Astrocyte of the spinal cord (primary cell): ENCODE data around the gene ACOT9.
"Not testable (repeated sequence)": the region's sequence is repeated elsewhere in the genome, so short reads cannot be mapped to it uniquely, and the experiment has no call there.

Experiments
- DNase-seq: peaks from one replicate; pipeline ENCODE4 v3.0.0; 2011; ENCODE audit warnings: low read depth, low spot score
- H3K4me3 ChIP-seq: 2 replicates; pipeline ENCODE4 v1.5.1; 2011; ENCODE audit warnings: low read depth, mild to moderate bottlenecking, low read length, moderate library complexity
- in situ Hi-C: cut with HindIII; loops from 2 replicates; pipeline ENCODE4 v1.10.0; 2017; ENCODE audit warnings: low sequenced_read_pairs
- TF ChIP-seq, protein P1 (sequence below): IDR thresholded peaks from 2 replicates; pipeline ENCODE4 v1.5.1; 2012; ENCODE audit warnings: low read depth, mild to moderate bottlenecking, low read length, inconsistent platforms

Gene ACOT9

DNA sequence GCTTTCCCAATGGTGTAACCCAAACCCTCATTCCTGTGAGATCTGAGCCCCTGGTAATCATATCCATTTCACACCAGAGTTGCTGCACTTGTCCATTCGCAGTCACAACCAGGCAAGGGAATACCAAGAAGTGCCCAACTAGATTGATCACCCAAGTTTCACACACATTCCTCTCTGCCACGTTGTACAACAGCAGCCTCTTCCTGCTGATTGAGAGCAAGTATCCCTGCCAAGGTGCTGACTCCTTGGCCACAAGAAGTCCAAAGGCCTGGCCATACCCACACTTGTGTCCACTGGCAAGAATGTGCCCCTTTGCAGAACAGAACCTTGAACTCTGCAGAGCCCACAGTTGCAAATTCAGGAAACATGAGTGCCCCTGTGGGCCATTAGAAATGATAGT lies 6.5 kb upstream of the ACOT9 start:
- TF ChIP-seq, protein P1, sequence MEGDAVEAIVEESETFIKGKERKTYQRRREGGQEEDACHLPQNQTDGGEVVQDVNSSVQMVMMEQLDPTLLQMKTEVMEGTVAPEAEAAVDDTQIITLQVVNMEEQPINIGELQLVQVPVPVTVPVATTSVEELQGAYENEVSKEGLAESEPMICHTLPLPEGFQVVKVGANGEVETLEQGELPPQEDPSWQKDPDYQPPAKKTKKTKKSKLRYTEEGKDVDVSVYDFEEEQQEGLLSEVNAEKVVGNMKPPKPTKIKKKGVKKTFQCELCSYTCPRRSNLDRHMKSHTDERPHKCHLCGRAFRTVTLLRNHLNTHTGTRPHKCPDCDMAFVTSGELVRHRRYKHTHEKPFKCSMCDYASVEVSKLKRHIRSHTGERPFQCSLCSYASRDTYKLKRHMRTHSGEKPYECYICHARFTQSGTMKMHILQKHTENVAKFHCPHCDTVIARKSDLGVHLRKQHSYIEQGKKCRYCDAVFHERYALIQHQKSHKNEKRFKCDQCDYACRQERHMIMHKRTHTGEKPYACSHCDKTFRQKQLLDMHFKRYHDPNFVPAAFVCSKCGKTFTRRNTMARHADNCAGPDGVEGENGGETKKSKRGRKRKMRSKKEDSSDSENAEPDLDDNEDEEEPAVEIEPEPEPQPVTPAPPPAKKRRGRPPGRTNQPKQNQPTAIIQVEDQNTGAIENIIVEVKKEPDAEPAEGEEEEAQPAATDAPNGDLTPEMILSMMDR: no peak
- H3K4me3 ChIP-seq: no peak overlapping the region
- DNase-seq: no peak
- in situ Hi-C loops: no loop called here

DNA sequence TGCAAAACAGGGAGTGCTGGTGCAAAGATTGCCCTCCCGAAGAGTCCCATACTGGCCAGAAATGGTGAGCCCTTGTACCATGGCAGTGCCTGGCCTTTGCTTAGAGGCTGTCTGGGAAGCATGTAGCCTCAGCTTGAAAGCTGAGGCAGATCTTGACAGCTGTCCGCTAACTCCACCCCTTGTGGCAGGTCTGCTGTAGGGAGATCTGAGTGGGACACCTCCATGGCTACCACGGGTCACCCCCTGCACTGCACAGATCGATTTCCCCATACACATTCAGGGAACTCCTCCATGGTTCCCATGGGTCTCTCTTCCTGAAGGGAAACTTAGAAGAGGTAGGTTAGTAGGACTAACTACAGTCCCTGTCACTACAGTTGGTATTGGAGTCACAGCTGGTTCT lies 6.1 kb upstream of the ACOT9 start:
- in situ Hi-C loops: no loop called here
- no peak for DNase-seq
- TF ChIP-seq, protein P1: no peak
- no peak overlapping the region for H3K4me3 ChIP-seq

DNA sequence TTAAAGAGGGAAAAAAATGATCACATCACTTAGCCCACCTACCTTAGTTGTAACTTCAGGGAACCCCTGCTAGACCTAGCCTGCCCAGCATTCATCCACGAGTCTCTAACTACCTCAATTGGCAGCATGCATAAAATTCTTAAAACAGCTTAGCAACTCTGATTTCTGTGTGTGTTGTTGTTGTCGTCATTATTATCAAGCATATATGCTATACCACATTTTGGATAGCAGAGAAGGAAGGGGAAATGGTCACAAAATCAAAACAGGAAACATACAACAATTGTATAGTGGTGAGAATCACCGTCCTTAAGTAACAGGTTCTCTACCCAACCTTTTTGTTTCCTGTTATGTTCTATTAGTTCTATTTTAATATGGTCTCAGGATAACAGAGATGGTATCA lies 2.7 kb upstream of the ACOT9 start:
- in situ Hi-C loops: no loop called here
- H3K4me3 ChIP-seq: no peak overlapping the region
- no peak for DNase-seq
- TF ChIP-seq, protein P1: no peak

DNA sequence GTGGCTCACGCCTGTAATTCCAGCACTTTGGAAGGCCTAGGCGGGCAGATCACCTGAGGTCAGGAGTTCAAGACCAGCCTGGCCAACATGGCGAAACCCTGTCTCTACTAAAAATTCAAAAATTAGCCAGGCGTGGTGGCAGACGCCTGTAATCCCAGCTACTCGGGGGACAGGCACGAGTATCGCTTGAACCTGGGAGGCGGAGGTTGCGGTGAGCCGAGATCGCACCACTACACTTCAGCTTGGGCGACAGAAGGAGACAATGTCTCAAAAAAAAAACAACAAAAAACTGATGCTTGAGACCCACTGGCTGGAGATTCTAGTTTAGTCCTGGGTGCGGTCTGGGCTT lies 521 bp upstream of the ACOT9 start:
- DNase-seq, in situ Hi-C loops: not testable (repeated sequence)
- H3K4me3 ChIP-seq: peak overlapping the region; percentile 22

DNA sequence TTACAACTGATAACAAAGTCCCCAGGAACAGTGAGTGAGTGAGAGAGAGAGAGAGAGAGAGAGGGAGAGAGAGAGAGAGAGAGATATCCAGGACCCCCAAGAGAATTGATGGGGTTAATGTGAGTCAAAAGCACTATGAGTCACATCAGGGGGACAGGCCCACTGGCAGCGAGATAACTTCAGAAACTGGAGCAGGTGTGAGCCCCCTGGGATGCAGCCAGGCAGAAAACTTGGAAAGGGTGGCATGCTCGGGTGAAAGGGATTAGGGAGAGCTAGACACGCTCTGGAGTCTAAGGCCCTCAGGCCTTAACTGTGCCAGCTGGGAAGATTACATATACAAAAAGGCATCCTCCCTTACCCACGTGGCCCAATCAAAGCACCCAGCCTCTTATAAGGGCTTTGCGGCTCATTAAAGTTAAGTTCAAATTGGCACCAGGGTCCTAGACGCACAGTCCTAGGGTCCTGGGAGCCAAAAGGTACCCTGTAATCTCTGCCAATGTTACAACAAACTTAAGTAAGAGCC lies 841 bp downstream of the ACOT9 start:
- TF ChIP-seq, protein P1: no peak
- H3K4me3 ChIP-seq: peak overlapping the region; percentile 74
- DNase-seq: peak; percentile 76
- in situ Hi-C loops: no loop called here

DNA sequence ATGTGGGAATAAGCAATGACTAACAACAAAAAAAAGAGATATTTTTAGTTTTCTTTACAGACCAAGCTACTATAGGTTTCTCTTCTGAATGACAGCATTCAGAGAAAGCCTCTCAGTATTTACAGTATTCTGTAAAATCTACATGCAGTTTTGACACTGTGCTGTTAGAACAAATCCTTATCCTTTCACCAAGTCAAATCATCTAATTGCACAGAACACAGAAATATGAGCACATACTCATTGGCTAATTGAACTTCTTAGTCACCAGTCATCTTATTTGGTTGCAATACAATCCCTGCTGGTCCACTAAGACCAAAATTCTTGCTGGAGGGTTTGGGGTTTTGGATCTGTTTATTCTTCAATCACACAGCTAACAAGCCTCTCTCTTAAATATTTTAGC lies 5.7 kb downstream of the ACOT9 start:
- in situ Hi-C loops: no loop called here
- TF ChIP-seq, protein P1: no peak
- DNase-seq: no peak
- H3K4me3 ChIP-seq: no peak overlapping the region

DNA sequence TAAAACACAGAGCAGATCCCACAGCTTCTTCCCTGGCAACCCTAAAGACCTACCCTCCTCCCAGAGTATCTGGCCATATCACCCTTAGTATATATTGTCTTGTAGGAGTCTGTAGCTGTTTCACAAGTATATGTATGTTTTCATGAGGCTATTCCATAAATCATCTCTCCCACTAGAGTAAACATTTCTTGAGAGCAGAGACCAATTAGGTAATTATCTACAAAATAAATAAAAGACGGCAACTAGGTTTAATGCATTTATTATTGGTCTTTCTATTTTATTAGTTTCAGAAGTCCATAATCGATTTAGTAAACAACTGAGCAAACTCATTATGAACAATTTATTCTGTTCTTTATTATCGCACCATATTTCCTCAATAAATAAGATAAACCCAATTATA lies 7.0 kb downstream of the ACOT9 start:
- in situ Hi-C loops: no loop called here
- DNase-seq: no peak
- TF ChIP-seq, protein P1: no peak
- H3K4me3 ChIP-seq: no peak overlapping the region
